NCI-H2196 treated with DMSO at 0.1 percent for 48 hours (cell line): ENCODE measurements around the gene ATP9B.

Experiments
- DNase-seq: peaks from one replicate; lab custom pipeline; 2025; ENCODE audit not compliant: unreplicated experiment; lab: John Stamatoyannopoulos, UW

ATP9B gene

DNA sequence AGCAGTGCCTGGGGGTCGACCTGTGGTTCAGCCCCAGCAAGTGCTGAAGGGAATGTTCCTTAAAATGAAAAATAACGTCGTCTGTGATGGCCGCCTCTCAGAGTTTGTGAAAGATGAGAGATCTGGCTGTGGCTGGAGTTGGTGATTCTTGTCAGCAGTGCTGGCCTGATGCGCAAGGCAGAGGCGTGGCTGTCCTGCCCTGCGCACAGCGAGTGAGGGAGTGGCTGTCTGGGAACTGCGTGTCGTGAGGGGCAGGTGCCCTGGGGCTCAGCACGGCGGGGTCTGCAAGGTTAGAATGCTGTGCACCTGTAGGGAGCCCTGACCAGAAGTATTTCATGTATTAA lies 335.3 kb downstream of the ATP9B start:
- DNase-seq, result no peak

DNA sequence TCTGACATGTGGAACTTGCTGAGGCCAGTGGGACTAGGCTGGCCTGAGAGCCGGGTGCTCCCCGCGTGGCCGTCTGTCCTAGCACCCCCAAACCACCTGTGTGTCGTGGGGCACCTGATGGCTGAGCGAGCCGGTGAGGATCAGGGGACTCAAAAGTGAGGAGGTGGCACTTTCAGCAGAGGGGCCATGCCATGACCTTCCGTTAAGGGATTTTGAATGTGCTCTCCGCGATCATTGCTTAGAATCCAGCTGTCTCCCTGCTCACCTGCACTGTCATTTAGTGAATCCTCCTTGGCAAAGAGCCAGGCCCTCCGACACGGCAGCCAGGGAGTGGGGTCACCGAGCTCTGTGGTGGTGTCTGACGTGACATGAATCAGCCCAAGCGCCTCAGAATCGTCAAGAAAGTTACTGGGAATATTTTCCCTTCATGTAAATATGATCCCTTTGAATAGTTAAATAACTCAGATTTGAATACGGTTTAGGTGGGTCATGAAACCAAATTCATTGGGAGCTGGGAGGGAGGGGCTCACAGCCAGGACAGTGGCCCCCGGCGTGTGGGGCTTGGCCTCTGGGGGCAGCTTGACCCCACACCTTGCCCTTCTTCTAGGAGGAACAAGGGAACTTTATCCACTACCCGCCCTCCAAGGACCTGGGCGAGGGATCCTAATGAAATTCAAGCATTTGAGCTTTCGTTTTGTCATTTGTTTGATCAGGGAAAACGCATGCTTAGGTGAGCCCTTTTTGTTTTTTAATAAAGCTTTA lies 336.0 kb downstream of the ATP9B start:
- no peak for DNase-seq

DNA sequence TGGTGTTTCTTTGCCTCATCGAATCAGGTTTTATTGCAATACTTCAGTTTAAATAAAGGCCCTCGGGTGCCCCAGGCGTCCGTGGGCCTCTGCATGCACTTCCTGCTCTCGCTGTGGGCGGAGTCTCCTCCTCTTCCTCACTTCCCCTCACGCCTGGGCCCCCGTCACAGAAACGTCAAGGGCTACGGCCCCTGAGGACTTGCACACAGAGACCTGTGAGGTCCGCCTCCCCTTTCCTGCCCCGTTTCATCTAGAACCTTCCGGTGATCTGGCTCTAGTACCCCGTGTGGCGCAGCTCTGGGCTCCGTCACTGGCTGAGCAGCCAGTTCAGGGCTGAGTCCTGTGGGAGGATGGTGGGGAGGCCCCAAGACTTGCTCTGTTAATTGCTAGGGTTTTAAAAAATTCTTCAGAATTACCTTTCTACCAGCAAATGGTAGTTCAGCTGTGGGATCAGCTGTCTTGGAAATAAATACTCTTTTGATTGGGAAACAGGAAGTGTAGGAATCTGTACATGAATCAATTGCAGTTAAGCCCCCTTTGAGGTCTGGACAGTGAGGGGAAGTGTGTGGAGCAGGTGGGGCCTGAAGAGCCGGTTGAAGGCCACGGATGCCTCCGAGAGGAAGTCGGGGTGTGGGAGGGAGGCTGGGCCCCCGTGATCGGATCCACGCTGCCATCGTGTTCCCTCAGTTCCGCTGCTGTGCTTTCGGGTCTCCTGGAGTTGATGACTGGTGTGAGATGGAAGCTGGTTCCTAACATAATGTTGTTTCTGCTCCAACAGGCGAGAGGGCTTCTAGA lies 336.8 kb downstream of the ATP9B start:
- DNase-seq, result no peak

DNA sequence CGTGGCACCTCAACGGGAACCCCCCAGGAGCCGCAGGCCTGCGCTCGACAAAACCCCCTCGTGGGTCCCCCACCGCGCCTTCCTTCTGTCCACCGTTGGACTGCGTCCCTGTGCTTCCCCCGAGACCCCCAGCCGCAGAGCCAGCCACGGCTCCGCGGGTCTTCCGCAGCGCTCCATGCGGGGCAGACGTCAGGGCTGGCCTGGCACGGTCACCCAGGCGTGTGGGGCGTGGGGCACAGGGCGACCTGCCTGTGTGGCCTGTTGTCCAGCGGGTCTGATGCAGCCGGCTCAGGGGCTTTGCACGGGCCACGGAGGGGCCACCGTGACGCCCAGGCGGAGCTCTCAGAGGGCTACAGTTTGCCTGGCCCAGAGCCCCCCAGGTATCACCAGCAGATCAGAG lies 337.5 kb downstream of the ATP9B start:
- no peak for DNase-seq

DNA sequence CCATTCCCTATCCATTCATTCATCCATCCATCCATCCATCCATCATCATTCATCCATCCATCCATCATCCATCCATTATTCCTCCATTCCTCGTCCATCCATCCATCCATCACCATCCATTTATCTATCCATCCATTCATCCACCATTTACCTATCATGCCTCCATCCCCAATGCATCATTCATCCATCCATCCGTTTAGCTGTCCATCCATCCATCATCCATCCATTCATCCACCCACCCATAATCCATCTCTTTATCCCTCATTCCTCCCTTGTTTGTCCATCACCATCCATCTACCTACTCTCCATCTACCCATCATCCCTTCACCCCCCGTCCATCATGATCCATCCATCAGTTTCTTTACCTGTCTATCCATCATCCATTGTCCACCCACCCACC lies 340.1 kb downstream of the ATP9B start:
- no peak for DNase-seq

DNA sequence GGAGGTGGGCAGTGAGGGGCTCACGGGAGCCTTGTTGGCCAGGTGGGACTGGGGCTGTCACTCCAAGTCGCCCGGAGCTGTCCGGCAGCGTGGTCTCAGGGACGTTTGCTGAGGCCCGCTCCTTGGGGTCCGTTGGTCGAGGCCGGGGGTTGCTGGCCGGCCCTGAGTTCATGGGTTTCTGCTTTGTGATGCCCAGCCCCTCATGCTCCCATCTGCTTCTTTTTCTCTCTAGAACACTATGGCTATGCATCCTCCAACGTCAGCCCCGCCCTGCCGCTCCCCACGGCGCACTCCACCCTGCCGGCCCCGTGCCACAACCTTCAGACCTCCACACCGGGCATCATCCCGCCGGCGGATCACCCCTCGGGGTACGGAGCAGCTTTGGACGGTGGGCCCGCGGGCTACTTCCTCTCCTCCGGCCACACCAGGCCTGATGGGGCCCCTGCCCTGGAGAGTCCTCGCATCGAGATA lies 341.0 kb downstream of the ATP9B start:
- DNase-seq, result no peak

DNA sequence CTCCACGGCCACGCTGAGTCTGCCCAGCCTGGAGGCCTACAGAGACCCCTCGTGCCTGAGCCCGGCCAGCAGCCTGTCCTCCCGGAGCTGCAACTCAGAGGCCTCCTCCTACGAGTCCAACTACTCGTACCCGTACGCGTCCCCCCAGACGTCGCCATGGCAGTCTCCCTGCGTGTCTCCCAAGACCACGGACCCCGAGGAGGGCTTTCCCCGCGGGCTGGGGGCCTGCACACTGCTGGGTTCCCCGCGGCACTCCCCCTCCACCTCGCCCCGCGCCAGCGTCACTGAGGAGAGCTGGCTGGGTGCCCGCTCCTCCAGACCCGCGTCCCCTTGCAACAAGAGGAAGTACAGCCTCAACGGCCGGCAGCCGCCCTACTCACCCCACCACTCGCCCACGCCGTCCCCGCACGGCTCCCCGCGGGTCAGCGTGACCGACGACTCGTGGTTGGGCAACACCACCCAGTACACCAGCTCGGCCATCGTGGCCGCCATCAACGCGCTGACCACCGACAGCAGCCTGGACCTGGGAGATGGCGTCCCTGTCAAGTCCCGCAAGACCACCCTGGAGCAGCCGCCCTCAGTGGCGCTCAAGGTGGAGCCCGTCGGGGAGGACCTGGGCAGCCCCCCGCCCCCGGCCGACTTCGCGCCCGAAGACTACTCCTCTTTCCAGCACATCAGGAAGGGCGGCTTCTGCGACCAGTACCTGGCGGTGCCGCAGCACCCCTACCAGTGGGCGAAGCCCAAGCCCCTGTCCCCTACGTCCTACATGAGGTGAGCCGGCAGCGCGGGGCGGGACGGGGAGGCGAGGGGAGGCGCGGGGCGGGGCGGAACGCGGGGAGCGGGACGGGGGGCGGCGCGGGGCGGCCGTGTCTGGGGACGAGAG lies 341.8 kb downstream of the ATP9B start:
- no peak for DNase-seq

DNA sequence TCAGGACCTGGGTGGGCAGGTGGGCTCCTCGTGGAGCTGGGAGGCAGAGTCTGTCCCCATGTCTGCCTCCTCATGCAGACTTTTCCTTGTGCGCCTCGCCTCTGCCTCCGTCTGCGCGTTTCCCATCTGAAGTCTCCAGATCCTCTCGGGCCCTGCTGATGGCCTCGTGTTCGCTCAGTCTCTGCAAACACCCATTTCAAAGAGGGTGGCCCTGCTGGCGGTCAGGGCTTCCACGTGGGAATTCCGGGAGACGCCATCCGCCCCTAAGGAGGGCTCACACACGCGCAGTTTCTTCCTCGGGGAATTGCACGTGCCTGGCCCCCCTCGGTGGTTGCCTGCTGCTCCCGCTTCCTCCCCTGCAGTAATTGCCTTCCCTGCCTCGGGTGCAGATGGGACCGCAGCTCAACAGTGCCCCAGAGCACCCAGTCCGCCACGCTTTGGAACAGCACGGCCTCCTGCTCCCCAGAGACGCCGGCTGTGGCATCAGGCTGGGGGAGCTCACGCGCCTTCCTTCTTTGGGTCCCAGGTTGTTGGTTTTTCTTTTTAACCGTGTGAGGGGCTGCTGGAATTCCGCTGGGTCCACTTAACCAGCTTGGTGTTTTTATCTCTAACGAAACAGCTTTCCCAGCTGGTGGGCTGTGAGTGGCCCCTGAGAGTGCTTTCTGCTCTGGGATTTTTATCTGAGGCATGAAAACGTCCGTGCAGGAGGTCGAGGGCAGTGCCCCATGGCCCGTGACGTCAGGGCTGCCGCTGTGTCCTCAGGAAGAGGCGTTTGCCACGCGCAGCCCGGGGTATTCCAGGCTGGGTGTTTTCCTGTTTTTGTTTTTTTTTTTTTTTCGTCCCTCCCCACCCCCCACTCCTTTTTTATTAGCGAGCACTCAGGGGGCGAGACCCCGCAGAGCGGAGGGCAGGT lies 342.7 kb downstream of the ATP9B start:
- DNase-seq, result no peak

DNA sequence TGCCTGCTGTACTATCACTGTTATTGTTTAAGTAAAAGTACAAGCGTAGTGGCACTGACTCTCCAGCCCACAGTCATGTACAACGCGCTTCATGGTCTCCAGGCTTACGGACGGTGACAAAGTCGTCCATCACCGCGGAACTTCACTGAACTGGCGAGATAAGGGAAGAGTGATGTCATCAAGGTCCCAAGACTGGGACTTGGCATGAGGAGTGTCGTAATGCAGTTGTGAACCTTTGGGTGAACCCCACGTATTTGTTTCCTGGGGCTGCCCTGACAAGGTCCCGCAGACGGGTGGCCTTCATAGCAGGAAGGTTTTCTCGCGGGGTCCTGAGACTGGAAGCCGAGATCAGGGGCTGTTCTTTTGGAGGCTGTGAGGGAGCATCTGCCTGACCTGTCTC lies 343.8 kb downstream of the ATP9B start:
- DNase-seq, result no peak

DNA sequence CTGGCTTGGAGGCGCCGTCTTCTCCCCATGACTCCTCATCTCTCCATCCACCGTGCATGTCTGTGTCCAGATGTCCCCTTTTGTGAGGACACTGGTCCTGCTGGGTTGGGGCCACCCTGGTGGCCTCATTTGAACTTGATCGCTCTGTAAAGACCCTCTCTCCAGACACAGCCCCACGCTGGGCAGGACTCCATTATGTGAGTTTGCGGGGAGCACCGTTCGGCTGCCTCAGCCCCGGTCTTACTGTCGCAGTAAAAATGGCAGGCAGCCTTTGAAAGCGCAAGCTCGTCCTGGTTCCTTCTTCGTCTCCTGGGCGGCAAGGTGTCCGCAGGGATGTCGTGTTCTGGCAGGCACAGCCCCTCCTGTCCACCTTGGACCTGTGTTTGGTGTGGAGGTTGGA lies 344.2 kb downstream of the ATP9B start:
- DNase-seq, result no peak

DNA sequence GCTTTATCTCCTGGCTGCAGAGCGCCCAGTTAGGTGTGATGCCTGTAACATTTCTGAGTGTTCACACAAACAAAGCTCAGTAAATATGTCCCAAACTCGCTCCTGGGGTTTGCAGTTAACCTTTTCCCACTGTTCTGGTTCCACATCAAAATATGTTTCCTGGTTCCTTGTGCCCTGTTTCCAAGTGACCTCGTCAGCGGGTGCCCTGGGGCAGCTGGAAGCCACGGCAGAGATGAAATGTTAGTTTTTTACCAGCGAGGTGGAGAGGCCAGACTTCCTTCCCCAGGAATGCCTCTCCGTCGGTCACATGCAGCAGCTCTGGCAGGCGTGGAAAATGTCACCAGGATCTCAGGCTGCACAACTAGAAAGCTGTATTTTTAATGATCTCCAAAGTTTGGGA lies 344.7 kb downstream of the ATP9B start:
- no peak for DNase-seq

DNA sequence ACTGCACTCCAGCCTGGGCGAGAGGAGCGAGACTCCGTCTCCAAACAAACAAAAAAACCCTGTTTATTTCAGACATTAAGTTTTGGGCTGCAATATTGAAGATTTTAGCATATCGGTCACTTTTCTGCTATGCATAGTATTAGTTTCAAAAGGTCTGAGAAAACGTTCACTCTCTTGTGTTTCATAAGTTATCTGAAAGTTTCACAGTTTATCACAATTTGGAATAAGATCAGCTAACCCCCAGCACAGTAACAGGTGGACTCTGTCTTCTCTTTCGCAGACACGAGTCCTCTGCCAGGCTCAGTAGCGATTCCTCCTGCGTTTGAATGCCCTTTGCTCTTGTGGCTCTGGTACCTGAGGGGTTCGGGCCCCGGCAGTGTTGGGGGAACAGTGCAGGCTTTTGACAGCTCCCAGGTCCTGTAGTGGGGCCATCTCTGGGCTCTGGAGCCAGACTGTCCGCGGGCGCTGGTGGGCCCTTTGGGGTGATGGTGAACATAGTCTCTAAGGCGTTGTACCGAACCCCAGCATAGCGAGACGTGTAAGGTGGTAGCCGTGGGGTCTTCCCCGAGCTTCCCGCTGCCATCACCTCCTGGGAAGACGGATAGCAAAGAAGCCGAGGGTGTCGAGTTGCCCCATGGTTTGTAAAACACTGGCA lies 347.0 kb downstream of the ATP9B start:
- no peak for DNase-seq

DNA sequence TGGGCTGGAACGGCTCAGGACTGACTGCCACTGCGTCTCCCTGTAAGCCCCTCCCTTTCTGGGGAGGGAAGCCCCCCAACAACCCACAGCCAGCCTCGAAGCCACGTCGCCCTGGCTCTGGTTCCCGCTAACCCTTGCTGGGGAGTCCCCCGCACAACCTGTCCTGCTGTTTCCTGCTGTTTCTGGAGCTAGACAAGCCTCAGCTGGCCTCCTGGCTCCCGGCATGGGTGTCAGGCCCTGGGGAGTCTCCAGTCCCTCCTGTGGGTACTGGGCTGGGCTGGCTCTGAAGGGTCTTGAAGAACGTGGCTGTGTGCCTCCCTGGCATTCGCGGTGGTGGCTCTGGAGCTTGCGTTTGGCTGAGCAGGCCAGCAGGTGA lies 347.5 kb downstream of the ATP9B start:
- no peak for DNase-seq

DNA sequence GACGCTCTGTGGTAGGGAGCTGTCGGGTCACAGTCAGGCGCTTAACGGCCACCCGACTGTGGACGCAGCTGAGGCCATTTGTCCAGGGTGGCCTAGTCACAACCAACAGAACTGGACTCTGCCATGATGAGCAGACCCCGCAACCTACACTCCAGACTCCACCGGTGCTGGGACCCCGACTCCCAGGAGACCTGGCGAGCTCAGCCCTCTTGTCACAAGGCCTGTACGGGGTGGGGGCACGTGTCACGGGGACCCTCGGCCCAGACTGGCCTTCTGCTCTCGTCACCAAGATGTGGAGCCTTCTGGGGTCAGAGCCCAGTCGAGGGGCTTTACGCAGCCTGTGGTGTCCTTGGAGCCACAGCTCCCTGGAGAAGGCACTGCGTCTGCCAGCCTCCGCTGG lies 349.0 kb downstream of the ATP9B start:
- DNase-seq, result no peak

DNA sequence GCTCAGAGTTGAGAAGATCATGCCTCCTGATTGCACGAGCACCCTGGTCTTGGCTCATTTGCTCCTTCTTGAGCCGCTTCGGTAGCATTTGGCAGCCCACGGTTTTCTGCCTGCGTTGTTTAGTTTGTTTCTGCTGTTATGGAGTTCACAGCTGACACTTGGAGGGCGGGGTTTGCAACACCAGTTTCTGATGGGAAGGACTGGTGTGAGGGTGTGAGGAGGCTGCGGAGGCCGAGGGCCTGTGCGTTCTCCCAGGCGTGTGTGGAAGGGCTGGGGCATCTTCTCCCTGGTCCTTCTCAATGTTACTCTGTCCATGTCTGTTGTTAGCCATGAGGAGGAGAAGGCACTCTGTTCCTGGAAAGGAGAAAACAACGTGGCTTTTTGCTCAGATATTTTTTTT lies 349.4 kb downstream of the ATP9B start:
- no peak for DNase-seq

DNA sequence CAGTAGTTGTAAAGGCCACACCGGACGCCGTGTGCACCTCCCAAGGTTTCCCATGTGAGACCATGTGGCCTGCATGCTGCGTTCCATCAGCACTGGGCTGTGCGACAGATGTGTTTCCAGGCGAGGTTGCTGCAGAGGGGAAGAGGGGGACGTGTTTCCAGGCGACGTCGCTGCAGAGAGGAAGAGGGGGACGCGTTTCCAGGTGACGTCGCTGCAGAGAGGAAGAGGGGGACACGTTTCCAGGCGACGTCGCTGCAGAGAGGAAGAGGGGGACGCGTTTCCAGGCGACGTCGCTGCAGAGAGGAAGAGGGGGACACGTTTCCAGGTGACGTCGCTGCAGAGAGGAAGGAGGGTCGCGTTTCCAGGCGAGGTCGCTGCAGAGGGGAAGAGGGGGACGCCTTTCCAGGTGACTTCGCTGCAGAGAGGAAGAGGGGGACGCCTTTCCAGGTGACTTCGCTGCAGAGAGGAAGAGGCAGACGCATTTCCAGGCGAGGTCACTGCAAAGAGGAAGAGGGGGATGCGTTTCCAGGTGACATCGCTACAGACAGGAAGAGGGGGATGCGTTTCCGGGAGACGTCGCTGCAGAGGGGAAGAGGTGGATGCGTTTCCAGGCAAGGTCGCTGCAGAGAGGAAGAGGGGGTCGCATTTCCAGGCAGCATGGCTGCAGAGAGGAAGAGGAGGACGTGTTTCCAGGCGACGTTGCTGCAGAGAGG lies 351.0 kb downstream of the ATP9B start:
- DNase-seq, result no peak

DNA sequence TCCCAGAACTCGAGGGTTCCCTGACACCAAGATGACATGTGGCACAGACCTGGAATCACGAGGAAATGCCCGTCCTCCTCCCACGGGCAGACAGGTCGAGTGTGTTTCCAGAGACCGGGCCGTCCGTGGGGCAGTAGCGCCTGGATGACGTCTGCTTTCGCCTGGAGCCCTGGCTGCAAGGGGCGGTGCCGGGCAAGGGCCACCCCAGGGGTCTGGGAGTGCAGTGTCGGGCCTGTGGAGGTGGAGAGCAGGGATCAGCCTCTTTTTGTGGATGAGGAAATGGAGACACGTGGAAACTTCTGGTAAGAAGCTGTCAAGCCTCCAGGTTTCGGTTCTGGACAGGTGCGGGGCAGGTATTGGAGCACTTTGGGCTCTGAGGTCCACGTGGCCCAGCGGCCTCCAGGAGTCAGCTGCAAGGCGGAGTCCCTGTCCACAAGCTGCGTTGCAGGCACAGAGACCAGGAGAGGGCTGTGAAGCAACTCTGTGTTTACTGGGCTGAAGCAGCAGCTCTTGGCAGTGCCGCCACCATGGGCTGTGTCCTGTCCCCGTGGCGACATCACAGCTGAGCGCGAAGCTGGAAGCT lies 352.2 kb downstream of the ATP9B start:
- no peak for DNase-seq

DNA sequence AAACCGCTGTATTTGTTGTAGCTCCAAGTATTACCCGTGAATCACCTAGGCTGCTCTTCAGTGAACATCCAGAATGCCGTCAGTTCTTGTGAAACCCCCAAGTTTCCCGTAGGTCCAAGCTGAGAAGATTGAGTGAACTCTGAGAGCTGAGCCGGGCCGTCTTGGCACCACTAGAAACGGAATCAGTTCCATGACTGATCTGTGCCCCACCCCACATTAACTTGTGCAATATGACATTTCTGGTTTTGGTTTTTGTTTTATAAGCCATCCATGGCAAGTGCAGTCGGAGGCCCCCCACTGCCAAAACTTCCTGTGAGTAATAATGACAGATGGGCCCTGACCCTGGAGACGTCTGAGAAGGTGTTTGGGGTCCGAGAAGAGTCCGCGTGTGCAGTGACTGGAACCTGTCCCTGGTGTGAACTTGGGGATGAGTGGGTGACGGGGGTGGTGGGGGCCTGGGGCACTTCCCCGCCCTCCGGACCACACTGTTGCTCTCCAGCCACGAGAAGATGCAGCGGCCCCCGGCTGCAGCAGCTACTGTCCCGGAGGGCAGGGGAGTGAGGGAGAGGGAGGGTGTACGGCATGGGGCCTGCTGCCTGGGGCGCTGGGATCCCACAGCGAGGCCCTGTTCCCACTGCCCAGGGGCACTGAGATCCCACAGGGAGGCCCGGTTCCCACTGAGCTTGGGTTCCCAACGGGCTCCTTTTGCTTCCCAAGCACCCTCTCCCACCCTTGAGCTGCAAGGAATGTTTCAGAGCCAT lies 353.0 kb downstream of the ATP9B start:
- no peak for DNase-seq
